Cardiac fibroblast (primary cell): ENCODE data around the gene GPR153.
A peak's percentile ranks its signal among the peaks of the same experiment; 100 is the strongest.

Experiments used
- DNase-seq, 2 donors: peaks; one replicate each; pipeline versions ENCODE4 v3.0.0 to v3.0.0-alpha.2; 2010; ENCODE audit warnings: low read depth in 2 of 2
- H3K4me3 ChIP-seq, 2 donors: replicated peaks in 1 of 2; 1 replicate in 1 of 2; 2 replicates in 1 of 2; pipeline ENCODE4 v1.5.1; 2011; ENCODE audit warnings: low read depth in 2 of 2, low read length in 2 of 2, mild to moderate bottlenecking in 2 of 2, moderate library complexity in 1 of 2
- CTCF ChIP-seq: IDR thresholded peaks from one replicate; pipeline ENCODE4 v1.5.1; 2011; ENCODE audit warnings: low read depth, mild to moderate bottlenecking, low read length, inconsistent platforms

Gene GPR153

GRCh38 chr1:6302568-6302967 is 41.7 kb upstream of the GPR153 start:
- DNase-seq, result no peak
- no peak for TF ChIP-seq CTCF
- H3K4me3 ChIP-seq, result no peak overlapping the region

- TF ChIP-seq CTCF, result no peak
- DNase-seq, result peak in 1 of 2 donors; percentile 54
- H3K4me3 ChIP-seq, result no peak overlapping the region
Observed at GRCh38 chr1:6301526-6301925, 40.6 kb upstream of the GPR153 start.

GRCh38 chr1:6300342-6301048 is 39.6 kb upstream of the GPR153 start:
- no peak for DNase-seq
- no peak overlapping the region for H3K4me3 ChIP-seq
- no peak for TF ChIP-seq CTCF

GRCh38 chr1:6299557-6300165 is 38.8 kb upstream of the GPR153 start:
- no peak overlapping the region for H3K4me3 ChIP-seq
- TF ChIP-seq CTCF, result no peak
- DNase-seq, result no peak

GRCh38 chr1:6298940-6299465 is 38.1 kb upstream of the GPR153 start:
- TF ChIP-seq CTCF, result no peak
- no peak for DNase-seq
- H3K4me3 ChIP-seq, result no peak overlapping the region

GRCh38 chr1:6298530-6298929 is 37.6 kb upstream of the GPR153 start:
- TF ChIP-seq CTCF, result no peak
- no peak for DNase-seq
- H3K4me3 ChIP-seq, result no peak overlapping the region
